G401 (cell line): ENCODE data around the gene BEND3. TPM values are rescaled to one million over a fixed set of nuclear protein-coding genes. Genes with fewer than 3 reads are reported as not detected.
"Not testable (repeated sequence)": the region's sequence is repeated elsewhere in the genome, so short reads cannot be mapped to it uniquely, and the experiment has no call there.

Experiments used
- DNase-seq: peaks from one replicate; pipeline ENCODE4 v3.0.0-alpha.2; 2015; ENCODE audit warnings: low spot score
- in situ Hi-C: cut with HindIII; loops from 2 replicates; pipeline ENCODE4 v1.10.0; 2016; ENCODE audit warnings: low sequenced_read_pairs, mixed read lengths
- total RNA-seq: library from RNA; depleted of rRNA; stranded (reverse); fragments of >200 nt; shearing (Covaris generic); gene quantifications from 2 replicates; pipeline ENCODE4 v1.2.3, GENCODE V29; 2014

Gene BEND3
- total RNA-seq, 1 experiment from 2014 or later = 6.9 TPM

DNA sequence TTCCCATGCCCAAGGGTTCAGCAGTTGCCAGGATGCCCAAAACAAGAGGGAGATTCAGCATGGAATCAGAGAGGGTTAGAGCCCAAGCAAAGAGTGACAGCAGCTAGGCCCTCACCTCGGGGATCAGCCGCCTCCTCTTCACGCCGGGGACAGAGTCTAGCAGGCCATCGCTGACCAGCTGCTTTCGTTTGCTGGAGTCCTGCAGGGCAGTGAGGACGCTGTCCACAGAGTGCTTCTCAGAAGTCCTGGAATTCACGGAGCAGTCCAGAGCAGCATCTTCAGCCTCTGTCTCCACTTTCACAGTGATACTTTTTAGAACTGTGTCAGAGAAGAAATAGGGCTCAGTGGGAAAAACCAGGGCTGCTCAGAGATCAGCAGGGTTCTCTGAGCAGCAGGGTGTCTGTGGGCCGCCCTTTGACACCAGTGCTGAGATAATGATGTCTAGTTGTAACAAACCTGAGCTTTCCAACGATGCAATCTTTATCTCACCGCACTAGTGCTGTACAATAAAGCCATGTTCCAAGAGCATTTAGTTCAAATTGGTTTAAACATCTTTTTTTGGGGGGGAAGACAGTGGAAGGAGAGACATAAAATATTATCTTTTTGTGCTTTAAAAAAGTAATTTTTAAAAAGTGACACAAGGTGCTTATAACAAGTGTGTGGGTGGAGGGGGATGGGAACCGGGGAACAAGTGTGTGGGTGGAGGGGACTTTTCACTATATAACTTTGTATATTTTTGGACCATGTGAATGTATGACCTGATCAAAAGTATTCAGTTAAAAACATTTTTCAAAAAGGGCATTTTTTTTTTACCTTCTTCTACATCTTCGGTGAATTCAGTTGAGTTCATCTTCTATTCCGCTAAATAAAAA is 16.6 kb downstream of the BEND3 start:
- in situ Hi-C loops = no loop called here
- no peak for DNase-seq

DNA sequence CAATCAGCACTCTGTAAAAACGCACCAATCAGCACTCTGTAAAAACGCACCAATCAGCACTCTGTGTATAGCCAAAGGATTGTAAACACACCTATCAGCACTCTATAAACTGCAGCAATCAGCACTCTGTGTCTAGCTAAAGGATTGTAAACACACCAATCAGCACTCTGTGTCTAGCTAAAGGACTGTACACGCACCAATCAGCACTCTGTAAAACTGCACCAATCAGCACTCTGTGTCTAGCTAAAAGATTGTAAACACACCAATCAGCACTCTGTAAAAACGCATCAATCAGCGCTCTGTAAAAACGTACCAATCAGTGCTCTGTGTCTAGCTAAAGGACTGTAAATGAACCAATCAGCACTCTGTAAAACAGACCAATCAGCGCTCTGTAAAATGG is 30.9 kb downstream of the BEND3 start:
- DNase-seq, in situ Hi-C loops: not testable (repeated sequence)

DNA sequence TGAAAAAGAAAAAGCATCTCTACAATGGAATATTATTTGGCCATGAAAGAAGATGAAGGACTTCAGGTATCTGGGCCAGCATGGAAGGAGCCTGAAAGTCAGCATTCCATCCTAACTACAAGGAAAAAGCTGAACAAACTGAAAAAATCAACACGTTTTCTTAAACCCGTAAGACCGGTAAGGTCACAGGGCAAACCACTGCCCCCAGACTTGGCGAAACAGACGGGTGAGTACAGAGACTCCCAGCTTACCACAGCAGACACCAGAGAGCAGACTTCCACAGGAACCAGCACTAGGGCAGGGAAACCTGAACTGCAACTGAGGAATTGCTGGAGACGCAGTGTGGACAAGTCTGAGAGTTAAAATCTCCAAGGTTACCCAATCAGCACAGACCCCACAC is 31.4 kb downstream of the BEND3 start:
- DNase-seq = no peak
- in situ Hi-C loops = no loop called here

- in situ Hi-C loops = no loop called here
Observed at GRCh38 chr6:107083047-107083768, 32.1 kb downstream of the BEND3 start.

GRCh38 chr6:107082045-107082444 is 33.3 kb downstream of the BEND3 start:
- DNase-seq = no peak
- in situ Hi-C loops = no loop called here

More at GRCh38 chr6:107083047-107083768, 32.1 kb downstream of the BEND3 start:
- DNase-seq = no peak

DNA sequence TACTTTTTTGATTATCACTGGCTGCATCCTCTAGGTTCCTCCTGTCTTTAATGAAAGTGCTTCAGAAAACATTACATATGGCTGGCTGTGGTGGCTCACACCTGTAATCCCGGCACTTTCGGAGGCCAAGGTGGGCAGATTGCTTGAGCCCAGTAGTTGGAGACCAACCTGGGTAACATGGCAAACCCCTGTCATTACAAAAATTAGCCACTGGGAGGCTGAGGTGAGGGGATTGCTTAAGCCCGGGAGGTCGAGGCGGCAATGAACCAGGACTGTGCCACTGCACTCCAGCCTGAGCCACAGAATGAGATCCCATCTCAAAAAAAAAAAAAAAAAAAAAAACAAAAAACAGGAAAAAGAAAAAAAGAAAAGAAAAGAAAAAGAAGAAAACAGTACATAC is 35.3 kb downstream of the BEND3 start:
- in situ Hi-C loops = no loop called here

DNA sequence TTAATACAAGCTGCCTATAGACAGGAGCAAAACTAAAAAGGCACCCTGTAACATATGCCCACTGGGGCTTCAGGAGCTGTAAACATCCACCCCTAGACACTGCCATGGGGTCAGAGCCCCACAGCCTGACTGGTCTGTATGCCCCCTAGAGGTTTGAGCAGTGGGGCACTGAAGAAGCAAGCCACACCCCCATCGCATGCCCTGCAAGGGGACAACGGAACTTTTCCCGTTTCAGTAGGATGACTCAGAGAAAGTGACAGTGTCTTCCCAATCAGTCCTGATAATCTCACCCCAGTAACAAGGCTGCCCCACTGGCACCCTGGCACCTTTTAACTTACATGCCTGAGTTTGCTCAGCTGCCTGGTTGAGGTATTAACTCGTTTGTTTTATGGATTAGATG is 35.9 kb downstream of the BEND3 start:
- in situ Hi-C loops = no loop called here
- DNase-seq = no peak

More for the DNA sequence above, 35.3 kb downstream of the BEND3 start:
- DNase-seq = peak; percentile 14

GRCh38 chr6:107077710-107078109 is 37.6 kb downstream of the BEND3 start:
- DNase-seq = no peak
- in situ Hi-C loops = no loop called here

DNA sequence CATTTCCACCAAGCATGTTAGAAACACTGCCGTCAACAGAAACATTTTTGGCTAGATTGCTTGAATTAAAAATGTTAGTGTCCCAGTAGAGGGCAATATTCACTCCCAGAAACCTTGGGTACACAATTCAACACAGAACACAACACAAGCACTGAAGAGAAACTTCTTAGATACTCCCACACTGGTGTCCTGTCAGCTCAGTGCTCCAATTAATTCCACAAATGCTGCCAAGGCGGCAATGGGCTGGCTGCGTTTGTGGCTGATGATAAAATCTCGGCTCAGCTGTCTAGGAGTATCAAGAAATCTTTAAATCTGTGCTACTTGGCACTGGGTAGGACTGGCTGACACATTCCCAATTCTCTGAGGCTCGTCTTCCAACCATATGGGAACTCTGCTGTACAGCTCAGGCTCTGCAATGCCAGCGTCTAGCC is 39.3 kb downstream of the BEND3 start:
- in situ Hi-C loops = no loop called here
- DNase-seq = peak; percentile 78

GRCh38 chr6:107070686-107071085 is 44.6 kb downstream of the BEND3 start:
- DNase-seq = no peak
- in situ Hi-C loops = no loop called here

DNA sequence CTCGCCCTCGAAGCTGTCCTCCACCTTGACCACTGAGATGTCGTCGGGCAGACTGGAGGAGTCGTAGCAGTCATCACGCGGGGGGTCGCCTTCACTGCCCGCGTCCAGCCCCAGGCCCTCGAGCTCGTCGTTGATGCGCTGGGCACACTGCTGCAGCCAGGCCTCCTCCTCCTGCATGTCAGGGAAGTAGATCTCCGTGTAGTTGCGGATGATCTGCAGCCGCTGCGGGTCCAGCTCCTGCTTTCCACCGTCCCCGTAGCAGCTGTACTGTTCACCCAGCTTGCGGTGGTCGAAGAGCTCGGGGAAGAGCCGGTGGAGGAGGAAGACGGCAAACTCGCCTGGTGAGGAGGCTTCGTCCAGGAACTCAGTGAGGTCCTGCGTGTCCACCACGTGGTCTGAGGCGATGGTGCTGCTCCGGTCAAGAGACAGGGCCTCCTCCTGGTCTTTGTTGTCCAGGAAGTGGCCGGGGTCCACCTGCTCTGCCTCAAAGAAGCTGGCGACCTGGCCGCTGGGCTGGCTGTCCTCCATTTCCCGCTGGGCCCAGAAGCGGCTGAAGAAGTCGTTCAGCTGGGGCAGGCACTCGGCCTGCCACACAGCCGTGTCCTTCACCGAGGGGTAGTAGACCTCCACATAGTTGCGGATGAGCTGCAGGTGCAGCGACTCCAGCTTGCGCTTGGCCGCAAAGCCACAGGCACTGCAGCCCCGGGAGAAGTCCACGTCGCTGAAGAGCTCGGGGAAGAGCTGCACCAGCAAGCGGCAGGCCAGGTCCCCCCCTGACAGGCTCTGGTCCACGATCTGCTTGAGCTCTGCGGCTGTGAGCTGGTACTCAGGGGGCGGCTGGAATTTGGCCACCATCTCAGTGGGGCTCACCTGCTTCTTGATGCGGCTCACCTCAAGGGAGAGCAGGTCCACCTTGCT is 45.4 kb downstream of the BEND3 start:
- no peak for DNase-seq
- in situ Hi-C loops = no loop called here

- in situ Hi-C loops = no loop called here
- DNase-seq = no peak
Observed at GRCh38 chr6:107068691-107069630, 46.4 kb downstream of the BEND3 start.

- no peak for DNase-seq
- in situ Hi-C loops = no loop called here
Observed at GRCh38 chr6:107066697-107067659, 48.3 kb downstream of the BEND3 start.

GRCh38 chr6:107064579-107065065 is 50.7 kb downstream of the BEND3 start:
- in situ Hi-C loops = no loop called here
- no peak for DNase-seq

DNA sequence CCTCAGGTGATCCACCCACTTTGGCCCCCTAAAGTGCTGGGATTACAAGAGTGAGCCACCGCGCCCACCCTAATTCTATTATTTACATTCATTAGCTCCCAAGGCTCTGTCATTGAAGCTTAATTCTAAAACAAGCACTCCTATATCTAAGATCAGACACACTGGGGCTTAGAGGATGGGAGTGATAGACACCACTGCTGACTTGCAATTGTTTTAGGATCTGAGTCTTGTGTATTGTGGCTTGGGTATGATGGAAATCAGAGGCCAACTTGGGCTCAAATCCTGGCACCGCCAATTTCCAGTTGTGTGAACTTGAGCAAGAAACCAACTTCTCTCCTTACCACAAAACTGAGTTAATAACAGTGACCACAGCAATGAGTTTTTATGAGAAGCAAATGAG is 52.6 kb downstream of the BEND3 start:
- in situ Hi-C loops = no loop called here

GRCh38 chr6:107061125-107062020 is 53.9 kb downstream of the BEND3 start:
- DNase-seq = no peak
- in situ Hi-C loops = no loop called here

More for the DNA sequence above, 52.6 kb downstream of the BEND3 start:
- no peak for DNase-seq
